HG02943 (cell line): Measurements from ENCODE around the gene POLDIP3.

Experiments
- ATAC-seq: cut with Tn5 transposase; IDR thresholded peaks from one replicate; pipeline ENCODE4 v1.9.1; 2021; ENCODE audit warnings: mild to moderate bottlenecking, low read depth, moderate library complexity; ENCODE audit not compliant: unreplicated experiment

The POLDIP3 gene, protein sequence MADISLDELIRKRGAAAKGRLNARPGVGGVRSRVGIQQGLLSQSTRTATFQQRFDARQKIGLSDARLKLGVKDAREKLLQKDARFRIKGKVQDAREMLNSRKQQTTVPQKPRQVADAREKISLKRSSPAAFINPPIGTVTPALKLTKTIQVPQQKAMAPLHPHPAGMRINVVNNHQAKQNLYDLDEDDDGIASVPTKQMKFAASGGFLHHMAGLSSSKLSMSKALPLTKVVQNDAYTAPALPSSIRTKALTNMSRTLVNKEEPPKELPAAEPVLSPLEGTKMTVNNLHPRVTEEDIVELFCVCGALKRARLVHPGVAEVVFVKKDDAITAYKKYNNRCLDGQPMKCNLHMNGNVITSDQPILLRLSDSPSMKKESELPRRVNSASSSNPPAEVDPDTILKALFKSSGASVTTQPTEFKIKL

DNA sequence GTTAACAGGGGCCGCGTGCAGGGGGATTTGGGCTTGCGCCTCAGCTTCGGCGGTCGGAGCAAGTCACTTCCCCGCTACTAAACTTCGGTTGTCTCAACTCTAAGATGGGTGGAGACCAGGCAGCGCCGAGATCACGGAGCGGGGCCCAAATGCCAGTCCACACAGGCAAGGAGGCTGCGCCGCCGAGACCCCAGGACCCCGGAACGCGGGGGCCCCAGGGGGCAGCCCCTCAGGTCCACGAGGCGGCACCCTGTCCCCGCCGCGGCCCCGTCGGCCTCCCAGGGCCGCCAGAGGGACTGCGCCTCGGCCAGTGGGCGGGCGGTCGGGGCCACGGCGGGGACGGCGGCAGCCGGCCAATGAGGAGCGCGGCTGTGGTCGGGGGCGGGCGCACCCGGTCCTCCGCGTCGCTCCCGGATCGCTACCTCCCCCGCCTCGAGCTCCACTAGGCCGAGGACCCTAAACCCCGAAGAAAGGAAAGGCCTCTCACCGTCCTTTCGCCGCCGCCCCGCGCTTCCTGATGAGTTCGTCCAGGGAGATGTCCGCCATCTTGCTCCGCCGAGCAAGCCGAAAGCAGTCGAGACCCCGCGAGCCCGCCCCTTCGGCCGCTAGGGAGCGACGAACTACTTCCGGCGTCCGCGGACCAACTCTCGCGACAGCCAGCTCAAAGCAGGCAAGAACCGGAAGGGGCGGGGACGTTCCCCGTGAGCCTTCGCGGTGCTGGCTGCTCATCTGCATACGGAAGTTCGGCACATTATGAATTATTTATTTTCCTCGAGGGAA is at the start of gene POLDIP3:
POLDIP3 (minus strand) TSS at position 572 of the 780 bp plus-strand sequence; CDS start at position 546, 26 bp downstream.
- ATAC-seq, result peak; percentile 72

DNA sequence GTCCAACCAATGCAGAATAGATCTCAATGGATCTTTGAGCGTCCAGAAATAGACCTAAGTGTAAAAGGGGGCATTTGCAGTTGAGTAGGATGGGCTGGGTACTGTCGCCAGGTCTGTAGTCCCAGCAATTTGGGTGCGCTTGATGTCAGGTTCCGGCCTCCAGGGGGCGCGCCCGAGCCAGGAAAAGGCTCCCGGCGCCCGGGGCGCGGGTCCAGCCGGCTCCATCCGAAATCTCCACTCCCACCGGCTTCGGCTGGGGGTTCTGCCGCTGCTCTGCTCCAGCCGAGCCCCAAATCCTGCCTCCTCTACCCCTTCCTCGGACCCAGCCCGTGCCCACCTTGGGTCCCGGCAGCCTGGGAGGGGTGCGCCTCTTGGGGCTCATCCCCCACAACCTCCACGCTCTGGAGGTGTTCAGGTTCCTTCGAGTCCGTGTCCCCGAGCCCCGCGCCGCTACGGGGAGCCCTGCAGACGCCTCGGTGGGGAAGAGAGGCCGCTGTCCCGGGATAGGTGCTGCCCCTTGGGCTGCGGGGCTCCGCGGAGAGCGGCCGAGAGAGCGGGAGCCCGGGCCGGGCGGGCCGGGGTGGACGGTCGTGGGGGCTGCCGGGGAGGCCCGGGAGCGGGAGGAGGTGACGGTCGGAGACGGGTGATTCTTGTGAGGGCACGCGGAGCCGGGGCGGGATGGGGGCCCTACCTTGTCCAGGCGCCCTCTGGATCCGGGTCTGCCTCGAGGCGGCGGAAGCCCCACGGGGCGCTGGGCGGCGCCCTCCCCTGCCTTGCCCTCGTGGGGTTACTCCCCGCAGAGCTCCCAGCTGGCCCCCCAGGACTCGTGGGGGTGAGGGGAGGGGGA is 47.5 kb upstream of the POLDIP3 start:
- ATAC-seq, result no peak

DNA sequence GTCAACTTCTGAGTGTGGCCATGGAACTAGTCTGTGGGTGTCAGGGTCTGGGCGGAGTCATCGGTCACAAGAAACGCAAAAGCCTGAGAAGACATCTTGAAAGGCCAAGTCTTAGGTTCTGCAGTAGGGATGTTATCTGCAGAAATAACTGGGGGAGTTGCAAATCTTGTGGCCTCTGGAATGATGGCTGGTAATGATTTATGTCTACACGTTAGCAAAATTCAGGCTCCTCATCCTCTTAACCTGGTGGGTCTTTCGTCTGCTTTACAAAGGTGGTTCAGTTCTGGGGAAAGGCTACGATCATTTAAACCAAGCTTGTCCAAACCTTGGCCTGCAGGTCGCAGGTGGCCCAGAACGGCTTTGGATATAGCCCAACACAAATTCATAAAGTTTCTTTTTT is 41.9 kb upstream of the POLDIP3 start:
- ATAC-seq, result no peak

DNA sequence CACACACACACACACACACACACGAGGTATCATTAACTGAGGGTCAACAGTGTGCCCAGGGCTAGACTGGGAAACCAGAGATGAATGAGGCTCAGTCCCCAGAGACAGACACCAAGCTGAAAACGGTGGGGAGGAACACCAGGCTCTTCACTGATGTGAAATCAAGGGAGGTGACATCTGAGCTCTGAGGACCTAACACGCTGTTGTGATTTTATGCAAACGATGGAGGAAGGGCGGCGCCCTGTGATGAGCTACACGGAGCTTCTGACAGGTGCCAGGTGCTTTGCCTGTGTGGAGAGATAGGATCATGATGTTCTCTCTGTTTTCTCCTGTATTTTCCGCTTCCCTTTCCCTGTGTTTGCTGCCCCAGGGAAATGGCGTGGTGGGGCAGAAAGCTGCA is 41.0 kb upstream of the POLDIP3 start:
- peak; percentile 64 for ATAC-seq

DNA sequence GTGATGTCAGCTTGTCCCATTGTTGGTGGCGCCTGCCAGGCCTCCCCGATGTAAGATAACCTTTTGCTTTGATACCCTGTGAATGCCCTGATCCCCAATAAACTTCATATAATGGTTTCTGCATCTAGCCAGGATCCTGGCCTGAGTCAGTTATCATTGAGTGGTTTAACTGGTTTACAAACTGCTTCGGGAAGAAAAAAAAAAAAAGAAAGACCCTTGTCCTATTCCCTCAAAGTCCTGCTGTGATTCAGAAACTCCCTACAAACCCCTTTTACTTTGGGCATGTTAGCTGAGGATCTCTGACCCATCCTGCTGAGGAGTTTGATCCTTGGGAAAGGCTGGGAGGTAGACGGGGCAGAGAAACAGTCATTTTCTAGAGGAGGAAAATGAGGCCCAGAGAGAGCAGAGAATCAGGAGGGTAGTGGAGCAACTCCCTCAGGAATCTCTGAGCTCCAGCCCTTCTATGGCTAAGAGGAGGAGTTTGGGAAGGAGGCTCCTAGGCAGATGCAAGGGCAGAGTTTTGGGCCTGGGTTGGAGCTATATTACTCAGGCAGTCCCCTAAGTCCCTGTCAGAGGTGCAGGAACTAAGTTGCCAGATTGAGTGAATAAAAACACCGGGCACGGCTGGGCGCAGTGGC is 39.9 kb upstream of the POLDIP3 start:
- no peak for ATAC-seq

DNA sequence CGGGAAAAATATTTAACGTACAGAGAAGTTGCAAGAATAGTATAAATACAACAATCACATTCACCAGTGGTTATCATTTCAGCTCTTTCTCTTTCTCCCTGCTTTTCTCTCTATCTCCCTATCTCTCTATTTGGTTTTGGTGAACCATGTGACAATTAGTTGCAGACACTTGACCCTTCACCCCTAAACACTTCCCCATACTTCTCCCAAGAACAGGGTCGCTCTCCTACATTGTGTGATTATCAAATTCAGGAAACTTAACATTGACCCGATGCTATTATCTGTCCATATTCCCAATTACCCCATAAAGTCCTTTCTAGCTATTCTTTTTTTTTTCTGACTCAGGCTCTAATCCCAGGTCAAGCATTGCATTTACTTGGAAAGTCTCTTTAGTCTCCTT is 39.3 kb upstream of the POLDIP3 start:
- no peak for ATAC-seq

DNA sequence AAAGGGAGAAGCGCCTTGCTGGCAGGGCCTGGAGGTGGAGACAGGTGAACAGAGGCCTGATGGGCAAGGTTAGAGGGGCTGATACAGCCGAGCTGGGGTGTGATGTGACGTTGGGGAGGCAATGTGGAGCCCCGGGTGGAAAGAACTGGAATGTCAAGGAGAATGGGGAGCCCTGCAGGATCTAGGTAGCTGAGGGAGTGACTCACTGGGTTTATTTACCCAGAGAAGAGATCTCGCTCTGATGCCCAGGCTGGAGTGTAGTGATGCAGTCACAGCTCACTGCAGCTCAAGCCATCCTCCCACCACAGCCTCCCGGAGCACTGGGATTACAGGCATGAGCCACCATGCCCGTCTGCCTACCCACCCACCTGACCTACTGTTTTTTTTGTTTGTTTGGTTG is 36.5 kb upstream of the POLDIP3 start:
- no peak for ATAC-seq

DNA sequence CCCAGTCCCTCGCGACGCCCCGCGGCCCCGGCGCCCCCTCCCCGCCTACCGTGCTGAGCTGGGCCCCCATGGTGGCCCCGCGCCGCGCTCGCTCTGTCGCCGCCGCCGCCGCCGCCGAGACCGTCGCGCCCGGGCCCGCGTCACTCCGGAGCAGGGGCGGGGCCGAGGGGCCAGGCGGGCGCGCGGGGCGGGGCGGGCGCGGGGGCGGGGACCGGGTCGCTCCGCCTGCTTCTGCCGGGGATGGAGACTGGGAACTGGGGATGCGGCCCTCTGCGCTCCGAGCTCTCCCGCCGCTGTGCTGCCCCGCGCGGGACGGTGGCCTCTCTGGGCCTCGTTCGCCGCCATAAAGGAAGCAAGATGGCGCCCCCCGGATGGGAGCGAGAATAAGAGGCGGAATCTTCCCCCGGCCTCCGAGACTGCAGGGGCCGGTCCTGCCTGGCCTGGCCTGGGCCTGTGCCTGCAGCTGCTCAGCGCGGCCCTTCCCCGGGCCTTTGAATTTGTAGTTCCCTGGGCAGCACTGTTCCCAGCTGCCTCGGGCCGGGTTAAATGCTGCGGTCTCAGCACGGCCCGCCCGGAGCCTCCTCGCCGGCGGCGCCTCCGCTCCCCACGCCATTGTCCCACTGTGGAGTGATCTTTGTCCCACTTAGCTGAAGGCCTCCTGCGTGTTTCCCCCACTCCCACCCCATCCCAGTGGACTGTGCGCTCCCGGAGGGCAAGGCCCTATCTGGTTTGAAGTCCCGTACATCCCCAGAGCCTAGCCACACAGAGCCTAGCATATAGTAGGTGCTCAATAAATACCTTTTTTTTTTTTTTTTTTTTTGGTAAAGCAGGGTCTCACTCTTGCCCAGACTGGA is 34.8 kb upstream of the POLDIP3 start, which contains the start of gene CYB5R3:
CYB5R3 (minus strand) TSS at position 147 of the 854 bp plus-strand sequence; CDS start at position 70, 77 bp downstream.
- ATAC-seq, result peak; percentile 71

DNA sequence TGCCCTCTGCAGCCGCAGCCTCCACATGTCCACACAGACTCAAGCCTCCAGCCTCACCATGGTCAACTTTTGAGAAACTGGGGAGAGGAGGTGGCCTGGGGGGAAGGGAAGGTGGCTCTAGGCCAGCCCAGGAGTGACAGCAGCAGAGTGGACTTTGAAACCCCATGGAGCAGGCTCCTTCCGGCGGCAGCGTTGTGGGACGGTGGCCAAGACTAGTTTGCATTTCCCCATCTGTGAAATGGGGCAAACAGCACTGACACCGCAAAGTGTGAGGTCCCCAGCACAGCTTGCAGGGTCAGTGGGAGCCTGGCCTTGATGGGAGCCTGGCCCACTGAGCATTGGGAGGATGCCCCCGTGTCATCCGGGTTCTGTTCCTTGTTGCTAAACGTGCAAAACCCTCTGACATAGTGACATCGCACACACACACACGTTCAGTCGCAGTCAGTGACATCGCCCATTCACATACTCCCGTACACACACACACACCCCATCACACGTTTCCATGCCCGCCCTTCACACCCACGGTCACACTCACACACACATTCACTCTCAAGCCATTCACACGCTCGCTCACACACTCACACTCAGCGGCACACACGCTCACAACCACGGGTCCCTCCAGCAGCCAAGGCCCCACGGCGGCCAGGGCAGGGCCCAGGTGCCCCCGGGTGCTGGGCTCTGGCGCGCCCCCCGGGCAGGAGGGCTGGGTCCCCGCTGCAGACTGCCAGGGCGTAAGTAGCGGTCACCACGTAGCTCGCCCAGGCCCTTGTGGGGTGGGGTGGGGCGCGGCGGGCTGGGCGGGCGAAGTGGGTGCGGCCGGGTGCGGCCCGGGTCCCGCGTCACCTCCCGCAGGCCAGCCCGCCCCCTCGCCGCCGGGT is 33.9 kb upstream of the POLDIP3 start:
- peak; percentile 20 for ATAC-seq

DNA sequence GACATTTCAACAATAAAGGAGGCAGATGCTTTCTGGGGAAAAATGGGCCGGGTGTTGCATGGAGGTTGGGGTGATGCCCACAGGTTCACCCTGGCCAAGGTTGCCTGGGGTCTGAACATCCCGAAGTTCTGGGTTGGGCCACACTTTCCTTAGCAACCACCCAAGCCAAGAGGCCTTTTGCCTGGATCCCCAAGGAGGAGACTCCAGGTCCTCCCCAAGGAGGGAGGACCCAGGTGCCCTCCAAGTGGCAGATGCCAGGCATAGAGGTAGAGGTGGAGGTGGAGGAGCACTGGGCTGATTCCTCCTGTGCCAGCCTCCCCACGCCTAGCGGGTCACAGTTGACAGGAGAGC is 33.3 kb upstream of the POLDIP3 start:
- no peak for ATAC-seq

DNA sequence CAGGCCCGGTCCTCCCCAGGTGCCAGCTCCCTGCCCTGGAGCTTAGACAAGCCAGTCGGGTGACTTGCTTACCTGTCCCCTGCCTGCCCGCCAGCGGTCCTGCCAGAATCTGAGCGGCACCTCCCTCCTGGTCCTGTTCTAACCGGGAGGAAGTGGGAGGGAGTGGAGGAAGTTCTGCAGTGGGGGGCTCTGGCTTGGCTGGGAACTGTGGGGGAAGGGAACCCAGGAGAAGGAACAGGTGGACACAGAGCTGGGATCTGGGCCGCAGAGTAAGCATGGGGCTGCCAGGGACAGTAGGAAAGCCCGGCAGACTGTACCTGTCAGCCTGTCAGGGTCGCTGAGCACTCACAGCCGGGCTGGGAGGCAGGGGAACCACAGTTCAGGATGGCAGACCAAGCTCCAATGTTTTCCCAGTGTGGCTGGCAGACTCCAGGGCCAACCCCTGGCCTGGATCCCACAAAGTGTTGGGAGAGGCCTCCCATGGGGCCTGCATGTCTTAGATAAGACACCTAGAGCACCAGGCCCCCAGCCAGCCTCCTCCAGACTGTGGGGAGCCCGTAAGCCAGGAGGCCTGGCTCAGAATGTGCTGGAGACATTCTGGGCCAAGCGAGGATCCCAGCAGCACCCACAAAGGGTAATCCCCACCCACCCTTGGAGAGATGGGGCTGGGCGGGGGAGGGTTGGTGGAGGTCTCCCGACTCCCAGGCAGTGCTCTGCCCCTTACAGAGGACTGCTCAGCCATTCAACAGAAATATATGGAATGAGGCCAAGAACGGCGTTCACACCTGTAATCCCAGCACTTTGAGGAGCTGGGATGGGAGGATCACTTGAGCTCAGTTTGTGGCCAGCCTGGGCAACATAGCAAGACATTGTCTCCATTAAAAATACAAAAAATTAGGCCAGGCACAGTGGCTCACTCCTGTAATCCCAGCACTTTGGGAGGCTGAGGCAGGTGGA is 32.2 kb upstream of the POLDIP3 start:
- no peak for ATAC-seq

DNA sequence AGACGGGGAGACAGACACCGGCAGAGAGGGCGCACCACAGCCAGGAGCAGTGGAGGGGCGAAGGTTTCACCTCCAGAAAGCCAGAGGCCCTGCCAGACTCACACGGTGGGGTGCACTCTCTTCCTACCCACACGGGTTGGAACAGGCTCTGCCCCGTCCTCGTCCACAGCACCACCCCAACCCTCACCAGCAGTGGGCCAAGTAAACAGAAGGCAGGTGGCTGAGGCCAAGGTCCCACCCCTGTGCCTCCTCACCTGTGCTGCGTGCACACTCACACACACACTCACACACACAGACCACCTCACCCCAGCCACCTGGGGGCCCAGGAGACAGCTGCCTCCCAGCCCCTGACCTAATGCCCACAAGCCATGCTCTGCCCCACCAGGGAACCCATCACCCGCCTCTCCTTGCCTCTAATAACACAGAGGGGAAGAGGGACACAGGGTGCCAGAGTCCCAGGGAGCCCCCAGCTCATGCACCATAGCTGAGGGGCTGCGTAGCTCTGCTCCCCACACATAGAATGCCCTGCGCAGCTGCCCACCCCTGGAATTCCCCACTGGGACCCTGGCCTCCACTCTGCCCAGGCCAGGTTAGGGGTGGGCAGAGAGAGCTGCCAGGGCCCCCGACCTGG is 31.4 kb upstream of the POLDIP3 start:
- no peak for ATAC-seq

DNA sequence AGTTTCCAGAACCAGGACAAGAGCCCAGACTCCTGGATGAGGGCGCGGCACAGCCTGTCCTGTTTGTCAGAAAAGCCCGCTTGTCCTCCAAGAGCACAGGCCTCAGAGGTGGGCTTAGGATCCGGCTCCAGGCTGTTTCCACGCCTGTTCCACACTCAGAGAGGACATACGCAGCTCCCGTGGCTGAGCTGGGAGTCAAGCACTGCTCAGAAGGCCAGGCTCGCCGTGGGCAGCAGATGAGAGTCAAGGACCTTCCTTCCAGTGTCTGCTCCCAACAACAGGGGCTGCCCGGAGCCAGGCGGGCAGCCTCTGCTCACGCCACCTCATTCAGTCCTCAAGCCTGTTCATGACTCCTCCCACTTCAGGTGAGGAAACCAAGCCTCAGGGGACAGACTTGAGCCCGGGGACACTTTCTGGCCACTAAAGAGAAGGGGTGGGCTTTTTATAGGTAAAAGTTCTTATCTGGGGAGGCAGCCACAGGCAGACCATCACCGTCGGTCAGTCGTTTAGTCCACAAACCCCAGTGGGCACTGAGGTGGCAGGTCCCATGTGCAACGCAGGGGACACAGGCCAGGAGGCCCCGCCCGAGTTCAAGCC is 30.8 kb upstream of the POLDIP3 start:
- ATAC-seq, result no peak

DNA sequence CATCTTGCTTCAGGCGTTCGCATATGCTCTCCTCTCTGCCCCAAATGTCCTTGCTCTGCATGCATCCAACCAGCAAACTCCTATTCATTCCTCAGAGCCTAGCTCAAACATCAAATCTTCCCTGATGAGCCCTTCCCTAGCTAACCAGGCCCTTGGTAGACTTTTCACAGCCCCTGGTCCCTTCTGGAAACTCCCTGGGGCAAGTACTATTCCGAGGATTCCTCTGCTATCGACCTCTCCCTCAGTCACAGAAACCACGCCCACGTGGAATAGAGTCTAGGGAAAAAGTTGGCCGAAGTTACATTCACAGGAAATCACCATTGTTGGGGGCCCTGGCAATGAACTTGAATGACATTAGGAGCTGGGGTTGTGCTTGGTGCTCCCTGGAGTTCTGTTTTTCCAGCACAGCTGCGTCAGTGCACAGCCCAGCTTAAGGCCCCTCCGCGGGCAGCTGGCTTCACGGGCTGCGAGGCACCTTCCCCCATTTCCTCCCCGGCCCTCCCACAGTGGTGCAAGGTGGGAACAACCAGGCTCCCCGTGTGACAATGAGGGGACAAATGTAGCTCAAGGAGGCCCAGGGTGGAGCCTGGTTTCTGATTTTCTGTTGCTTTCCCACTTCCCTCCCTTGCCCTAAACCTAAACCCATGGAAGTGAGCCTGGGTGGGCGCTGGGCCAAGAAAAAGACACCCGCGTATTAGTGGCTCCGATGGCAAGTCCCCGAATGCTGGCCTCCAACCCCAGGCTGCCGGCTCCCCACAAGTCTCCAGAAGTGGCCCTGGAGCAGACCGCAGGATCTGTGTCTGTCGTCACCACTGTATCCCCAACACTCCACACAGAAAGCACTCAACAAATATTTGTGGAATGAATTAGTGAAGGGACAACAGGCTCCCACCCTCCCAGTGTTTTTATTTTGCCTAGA is 30.0 kb upstream of the POLDIP3 start:
- ATAC-seq, result no peak

DNA sequence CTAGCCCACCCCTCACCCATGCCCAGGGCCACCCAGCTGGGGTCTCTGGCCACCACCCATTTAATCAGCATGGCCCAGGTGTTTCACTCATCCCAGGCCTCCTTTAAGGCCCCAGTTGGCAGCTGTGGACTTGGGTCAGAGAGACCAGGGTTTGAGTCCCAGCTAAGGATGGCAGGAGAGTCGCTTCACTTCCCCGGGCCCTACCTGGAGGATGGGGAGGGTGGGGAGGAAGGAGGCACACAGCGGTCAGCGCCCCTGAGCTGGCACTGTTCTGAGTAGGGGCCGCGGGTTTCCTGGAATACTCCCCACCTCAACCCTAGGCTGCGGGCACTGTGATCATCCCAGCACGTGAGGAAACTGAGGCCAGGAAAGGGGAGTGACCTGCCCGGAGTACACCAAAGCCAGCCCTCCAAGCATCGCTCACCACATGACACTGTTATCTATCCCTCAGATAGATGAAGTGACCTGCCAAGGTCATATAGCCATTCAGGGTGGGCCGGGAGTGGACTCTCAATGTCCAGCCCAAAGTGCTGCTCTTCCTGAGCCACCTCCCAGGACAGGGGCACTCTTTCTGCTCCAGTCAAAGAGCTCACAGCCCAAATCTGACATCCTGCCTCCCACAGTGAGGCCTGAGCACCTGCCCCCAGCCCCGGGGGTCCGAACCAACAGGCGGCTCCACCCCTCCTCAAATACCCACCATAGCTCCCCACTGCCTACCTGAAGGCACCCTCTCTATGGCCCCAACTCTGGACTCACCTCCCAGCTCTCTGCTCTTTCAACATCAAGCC is 29.1 kb upstream of the POLDIP3 start:
- ATAC-seq, result no peak
